NCI-H1930 (cell line): ENCODE data around the gene PRR36.

Source experiments
- DNase-seq, 2 experiments: peaks; one replicate each; lab custom pipeline; 2025; lab: John Stamatoyannopoulos, UW

PRR36 gene

DNA sequence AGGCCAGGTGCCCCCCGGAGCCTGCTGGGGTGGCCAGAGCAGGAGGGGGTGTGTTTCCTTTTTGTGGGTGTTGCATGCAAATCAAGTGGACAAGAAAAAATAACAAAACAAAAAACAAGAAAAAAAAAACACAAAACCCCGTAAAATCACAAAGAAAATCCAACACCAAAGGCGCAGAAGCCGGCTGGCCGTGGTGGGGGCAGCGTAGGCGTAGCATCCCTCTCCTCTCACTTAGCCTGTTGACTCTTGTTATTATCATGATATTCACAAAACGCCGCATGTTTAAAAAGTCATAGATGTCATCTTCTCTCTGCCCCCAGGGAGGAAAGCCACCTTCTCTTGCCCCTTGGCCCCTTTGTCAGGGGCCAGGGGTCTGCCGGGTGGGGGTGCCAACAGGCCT, 39.5 kb upstream of the PRR36 start:
- no peak for DNase-seq

- DNase-seq, result no peak
Observed at GRCh38 chr19:7912697-7913564, 38.7 kb upstream of the PRR36 start.

DNA sequence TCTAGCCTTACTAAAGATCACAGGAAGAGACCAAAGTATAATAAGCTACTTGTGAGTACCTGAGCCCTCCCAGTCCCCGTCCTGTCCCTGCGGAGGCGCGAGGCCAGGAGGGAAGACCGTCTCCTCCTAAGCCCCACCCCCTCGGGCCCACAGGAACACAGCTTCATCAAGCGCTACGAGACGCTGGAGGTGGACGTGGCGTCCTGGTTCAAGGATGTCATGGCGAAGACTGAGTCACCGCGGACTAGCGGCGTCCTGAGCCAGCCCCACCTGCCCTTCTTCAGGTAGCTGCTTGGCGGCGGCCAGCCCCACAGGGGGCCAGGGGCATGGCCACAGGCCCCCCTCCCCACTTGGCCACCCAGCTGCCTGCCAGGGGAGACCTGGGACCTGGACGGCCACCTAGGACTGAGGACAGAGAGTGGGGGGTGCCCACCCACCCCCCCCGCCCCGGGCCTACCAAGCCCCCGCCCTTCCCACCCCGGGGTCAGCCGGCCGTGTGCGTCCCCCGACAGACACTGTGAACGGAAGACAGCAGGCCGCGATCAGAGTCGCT, 38.0 kb upstream of the PRR36 start:
- no peak for DNase-seq

DNA sequence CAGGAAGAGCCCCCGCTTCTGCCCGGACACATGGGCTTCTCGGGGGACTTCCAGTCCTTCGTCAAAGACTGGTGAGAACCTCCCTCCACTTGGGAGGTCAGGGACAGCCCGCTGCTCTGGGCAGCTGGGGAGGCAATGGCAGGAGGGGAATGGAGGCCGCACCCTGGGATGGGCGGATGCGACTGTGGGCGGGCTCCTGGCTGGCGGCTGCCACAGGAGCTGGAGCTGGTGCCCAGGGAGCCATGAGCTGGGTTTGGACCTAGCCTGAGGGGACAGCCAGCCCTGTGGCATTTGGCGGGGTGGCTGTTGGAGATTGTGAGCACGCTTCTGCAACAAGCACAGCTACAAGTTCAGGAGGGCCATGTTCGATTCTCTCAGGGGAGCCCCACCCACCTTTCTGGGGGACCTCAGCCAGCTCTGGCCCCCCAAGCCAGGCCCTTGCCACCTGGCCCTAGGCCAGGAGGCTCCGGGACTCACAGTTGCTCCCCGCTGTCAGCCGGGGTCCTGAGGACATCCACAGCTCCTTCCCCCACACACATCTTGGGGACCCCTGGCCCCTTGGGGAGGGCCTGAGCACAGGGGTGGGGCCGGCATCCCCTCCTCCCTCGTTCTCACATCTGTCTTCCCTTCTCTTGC, 37.4 kb upstream of the PRR36 start:
- no peak for DNase-seq

DNA sequence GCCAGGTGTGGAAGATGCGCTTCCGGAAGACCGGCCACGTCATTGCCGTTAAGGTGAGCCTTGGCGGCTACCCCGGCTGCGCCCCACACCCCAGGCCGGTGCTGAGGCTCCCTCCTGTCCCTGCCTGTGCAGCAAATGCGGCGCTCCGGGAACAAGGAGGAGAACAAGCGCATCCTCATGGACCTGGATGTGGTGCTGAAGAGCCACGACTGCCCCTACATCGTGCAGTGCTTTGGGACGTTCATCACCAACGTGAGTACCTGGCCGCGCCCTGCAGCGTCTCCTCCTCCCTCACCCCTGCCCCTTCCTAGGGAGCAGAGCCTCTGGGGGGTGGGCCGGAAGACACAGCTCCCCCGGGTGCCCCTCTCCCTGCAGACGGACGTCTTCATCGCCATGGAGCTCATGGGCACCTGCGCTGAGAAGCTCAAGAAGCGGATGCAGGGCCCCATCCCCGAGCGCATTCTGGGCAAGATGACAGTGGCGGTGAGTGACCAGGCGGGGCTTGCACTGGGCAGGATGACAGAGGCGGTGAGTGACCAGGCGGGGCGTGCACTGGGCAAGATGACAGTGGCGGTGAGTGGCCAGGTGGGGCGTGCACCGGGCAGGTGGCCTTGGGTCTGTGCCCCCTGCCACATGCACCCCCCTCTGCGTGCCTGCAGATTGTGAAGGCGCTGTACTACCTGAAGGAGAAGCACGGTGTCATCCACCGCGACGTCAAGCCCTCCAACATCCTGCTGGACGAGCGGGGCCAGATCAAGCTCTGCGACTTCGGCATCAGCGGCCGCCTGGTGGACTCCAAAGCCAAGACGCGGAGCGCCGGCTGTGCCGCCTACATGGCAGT, 36.4 kb upstream of the PRR36 start:
- no peak for DNase-seq

- DNase-seq, result no peak
Observed at GRCh38 chr19:7909471-7910067, 35.4 kb upstream of the PRR36 start.

GRCh38 chr19:7908742-7909461, 34.7 kb upstream of the PRR36 start:
- DNase-seq, result no peak

DNA sequence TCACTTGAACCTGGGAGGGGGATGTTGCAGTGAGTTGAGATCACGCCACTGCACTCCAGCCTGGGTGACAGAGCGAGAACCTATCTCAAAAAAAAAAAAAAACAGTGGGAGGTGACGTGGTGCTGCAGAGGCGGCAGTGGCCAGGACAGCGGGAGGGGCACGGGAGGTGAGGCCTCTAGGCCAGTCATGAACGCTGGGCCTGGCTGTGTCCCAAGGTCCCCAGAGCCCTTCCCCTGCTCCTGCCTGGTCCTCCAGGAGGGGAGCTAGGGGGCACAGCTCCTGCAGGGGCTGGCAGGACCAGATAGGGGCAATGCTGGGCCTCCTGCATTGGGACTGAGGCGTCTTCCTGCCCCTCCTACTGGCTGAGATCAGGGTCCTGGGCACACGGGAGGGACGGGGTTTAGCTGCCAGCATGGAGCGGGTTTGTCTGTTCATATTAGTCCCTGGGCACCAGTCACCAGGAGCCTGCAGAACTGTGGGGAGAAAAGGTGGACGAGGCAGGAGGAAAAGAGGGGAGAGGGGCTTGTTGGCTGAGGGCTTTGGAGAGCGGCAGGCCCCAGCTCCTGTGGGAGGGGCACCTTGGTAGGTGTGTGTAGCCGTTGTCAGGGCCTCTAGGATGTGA, 34.0 kb upstream of the PRR36 start:
- DNase-seq, result no peak

DNA sequence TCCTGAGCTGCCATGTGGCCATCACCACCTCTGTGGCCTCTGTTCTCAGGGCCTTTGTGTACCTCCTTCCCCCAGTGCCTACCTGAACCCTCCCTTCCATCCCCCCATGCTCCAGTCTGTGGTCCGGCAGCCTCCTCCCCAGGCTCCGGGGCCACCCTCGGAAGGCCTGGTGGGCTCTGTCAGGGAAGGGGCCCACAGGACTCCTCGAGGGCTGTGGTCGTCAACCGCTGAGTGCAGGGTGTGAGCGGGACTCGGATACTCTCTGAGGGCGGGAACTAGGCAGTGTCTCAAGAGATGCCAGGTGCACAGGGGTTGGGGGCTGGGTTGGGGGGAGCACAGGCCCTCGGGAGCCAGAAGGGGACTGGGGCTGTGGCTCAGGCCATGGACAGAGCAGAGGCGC, 33.4 kb upstream of the PRR36 start:
- no peak for DNase-seq

DNA sequence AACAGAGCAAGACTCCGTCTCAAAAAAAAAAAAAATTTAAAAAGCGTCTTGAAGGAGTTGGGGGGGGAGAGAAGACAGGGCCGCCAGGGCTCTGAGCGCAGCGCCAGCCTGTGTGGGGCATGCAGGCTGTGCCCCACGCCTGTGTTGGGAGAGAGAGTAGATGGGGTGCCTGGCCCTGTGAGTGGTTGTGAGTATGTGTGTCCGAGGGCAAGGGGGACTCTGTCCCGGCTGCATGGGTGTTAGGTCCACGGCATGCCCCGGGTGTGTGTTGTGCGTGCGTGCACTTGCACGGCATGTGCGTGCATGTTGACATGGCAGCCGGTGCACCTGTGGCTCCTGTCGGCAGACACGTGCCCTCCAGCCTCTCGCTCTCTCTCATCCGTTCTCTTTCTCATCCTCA, 32.9 kb upstream of the PRR36 start:
- no peak for DNase-seq

- DNase-seq, result no peak
Observed at GRCh38 chr19:7905859-7906258, 31.7 kb upstream of the PRR36 start.

DNA sequence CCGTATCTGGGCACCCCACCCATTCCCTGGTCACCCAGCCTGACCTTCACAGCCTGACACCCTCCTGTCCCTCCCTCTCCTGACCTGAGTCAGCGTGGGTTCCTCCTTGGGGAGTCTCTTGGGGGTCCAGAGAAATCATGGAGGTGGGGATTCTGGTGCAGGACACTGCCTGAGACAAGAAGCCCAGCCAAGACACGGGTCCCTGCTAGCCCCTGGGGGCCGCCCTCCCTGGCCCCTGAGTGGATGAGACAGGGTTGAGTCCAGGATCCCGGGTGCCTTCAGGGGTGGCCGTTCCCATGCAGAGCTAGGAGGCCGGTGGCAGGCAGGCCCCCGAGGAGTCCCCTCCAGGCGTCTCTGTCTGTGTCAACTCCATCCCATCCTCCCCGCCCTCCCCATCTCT, 31.1 kb upstream of the PRR36 start:
- no peak for DNase-seq

DNA sequence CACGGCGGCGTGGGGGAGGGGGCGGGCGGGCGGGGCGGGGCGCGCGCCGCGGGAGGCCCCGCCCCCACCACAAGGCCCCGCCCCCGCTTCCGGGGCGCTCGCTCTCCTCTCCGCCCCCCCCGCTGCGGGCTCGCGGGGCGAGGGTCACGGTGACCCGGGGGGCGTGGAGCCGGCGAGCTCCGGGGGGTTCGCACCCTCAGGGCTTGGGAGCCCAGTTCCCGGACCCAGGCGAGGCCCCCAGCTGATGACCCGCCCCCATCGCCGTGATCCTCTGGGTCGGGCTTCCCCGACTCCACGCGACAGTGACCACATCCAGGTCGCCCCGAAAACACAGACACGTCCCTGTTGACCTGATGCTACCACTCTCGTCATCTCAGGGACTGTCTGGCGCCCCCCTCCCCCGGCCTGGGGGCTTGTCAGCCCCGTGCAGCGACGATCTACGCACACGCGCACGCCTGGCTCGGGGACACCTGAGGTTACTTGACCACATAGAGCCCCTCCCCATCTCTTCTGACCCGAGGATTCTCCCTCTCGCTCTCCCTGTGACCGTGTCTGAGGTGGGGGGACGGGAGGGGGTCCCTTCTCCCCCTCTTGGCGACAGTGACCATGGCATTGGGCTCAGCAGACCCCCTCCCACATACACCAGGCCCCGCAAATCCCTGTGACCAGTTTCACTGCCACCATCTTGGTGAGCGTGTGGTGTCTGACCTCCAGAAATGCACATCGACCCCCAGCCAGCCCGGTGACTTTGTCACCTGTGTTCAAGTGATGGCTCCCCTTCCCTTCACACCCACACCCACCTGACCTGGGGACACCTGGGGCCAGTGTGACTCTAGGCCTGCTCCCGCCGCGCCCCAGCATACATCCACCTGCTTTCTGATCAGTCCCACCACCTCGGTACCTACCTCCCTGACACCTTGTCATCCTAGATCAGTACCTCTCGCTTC, 30.2 kb upstream of the PRR36 start:
- DNase-seq, result no peak

DNA sequence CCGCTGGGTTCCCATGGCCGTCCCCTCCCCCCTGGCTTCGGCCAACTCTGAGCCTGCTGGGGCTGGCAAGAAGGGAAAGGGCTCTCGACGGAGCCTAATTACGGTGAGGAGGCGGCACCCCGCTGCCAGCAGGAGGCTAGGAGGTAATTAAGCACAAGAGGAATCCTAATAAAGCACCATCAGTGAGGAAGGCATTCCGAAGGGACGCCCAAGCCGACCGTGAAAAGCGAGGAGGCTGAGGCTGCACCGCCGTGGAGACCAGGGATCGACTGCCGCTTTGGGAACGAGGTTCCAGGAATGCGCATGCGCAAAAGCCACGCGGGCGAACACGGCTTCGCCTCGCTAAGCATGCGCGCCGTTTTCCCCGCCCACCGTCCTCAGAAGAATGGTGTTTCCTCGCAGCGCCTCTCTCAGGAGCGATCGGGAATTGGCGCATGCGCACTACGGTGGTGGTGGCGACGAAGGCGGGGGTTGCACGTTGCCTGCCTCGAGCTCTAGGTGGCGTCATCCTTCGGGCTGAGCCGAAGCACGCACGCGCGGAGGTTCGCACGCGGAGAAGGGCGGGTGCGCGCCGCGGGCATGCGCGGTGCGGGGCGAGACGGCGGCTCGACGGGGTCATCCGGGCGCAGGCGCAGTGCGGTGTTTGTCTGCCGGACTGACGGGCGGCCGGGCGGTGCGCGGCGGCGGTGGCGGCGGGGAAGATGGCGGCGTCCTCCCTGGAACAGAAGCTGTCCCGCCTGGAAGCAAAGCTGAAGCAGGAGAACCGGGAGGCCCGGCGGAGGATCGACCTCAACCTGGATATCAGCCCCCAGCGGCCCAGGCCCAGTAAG, 29.3 kb upstream of the PRR36 start, which contains the start of gene MAP2K7:
MAP2K7 (plus strand) TSS at position 634 of the 830 bp plus-strand sequence; CDS start at position 702, 68 bp downstream.
- DNase-seq, result peak; percentile 94 to 98

GRCh38 chr19:7902796-7903243, 28.6 kb upstream of the PRR36 start:
- DNase-seq, result no peak

GRCh38 chr19:7901337-7901736, 27.1 kb upstream of the PRR36 start:
- DNase-seq, result no peak

GRCh38 chr19:7900931-7901330, 26.7 kb upstream of the PRR36 start:
- DNase-seq, result no peak

DNA sequence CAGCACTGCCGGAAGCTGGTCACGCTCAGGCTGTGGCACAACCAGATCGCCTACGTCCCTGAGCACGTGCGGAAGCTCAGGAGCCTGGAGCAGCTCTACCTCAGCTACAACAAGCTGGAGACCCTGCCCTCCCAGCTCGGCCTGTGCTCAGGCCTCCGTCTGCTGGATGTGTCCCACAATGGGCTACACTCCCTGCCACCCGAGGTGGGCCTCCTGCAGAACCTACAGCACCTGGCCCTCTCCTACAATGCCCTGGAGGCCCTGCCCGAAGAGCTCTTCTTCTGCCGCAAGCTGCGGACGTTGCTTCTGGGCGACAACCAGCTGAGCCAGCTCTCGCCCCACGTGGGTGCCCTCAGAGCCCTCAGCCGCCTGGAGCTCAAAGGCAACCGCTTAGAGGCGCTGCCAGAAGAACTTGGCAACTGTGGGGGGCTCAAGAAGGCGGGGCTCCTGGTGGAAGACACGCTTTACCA, 26.2 kb upstream of the PRR36 start:
- DNase-seq, result no peak
